Suprapubic skin (tissue), 3 donors: ENCODE measurements around the gene GBF1.

Source experiments
- EP300 ChIP-seq: sonication (generic); formaldehyde crosslinking; IDR thresholded peaks from one replicate; pipeline ENCODE4 v1.6.1; 2017; ENCODE audit warnings: antibody characterized with exemption
- TF ChIP-seq, protein P1 (sequence below), 2 donors: fragments of 200-600 bp in 1 of 2; fragments of 450-650 bp in 1 of 2; sonication (generic) in 1 of 2; IDR thresholded peaks; one replicate each; pipeline ENCODE4 v1.5.1; 2016 to 2019; ENCODE audit warnings: antibody characterized with exemption in 2 of 2, mild to moderate bottlenecking in 1 of 2, moderate library complexity in 1 of 2

DNA sequence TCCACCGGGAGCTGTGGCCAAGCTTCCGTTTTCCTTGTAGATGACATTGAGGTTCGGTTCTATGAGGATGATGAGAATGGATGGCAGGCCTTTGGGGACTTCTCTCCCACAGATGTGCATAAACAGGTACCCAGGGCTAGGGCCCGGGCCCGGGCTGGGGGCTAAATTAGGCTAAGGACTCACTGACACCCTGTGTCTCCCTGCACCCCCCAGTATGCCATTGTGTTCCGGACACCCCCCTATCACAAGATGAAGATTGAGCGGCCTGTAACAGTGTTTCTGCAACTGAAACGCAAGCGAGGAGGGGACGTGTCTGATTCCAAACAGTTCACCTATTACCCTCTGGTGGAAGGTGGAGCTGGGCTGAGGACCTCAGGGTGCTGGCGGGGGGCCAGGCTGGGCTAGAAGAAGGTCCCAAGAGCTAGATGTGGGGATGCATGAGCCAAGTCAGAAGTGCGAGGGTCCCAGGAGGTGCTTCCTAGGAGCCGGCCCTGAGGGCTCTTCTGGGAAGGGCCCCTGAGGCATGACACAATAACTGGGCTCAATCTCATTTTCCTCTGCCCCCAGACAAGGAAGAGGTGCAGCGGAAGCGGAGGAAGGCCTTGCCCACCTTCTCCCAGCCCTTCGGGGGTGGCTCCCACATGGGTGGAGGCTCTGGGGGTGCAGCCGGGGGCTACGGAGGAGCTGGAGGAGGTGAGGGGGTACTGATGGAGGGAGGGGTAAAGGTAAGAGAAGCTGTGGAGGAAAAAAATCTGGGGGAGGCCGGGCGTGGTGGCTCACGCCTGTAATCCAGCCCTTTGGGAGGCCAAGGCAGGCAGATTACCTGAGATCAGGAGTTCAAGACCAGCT, 153.1 kb downstream of the GBF1 start:
- TF ChIP-seq, protein P1, sequence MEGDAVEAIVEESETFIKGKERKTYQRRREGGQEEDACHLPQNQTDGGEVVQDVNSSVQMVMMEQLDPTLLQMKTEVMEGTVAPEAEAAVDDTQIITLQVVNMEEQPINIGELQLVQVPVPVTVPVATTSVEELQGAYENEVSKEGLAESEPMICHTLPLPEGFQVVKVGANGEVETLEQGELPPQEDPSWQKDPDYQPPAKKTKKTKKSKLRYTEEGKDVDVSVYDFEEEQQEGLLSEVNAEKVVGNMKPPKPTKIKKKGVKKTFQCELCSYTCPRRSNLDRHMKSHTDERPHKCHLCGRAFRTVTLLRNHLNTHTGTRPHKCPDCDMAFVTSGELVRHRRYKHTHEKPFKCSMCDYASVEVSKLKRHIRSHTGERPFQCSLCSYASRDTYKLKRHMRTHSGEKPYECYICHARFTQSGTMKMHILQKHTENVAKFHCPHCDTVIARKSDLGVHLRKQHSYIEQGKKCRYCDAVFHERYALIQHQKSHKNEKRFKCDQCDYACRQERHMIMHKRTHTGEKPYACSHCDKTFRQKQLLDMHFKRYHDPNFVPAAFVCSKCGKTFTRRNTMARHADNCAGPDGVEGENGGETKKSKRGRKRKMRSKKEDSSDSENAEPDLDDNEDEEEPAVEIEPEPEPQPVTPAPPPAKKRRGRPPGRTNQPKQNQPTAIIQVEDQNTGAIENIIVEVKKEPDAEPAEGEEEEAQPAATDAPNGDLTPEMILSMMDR (IDR thresholded peaks at IDR 0.05) = no peak
- no peak for TF ChIP-seq EP300
